ENCODE data around the gene RNF213.

The RNF213 gene

DNA sequence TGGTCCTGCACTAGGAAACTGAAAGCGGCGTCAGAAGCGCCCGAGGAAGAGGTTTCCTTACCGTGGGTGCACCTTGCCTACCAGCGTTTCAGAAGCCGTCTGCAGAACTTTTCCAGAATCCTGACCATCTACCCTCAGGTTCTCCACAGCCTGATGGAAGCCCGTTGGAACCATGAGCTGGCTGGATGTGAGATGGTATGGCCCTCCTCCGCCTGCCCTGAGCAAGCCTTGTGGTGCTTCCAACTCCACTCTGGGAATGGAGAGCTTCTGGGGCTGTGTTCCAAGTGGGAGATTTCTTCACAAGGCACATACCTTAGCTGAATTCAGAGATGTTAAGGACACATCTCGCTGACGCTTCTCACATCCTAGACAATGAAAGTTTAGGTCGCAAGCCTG lies 102.5 kb downstream of the RNF213 start:
- no peak overlapping the region for H3K4me3 ChIP-seq (ENCODE audit: low read depth, low read length)
- in situ Hi-C loops (cut with HindIII; ENCODE audit: low sequenced_read_pairs), result no loop called here
- DNase-seq (ENCODE audit: low read depth, low spot score), result no peak
- TF ChIP-seq CTCF (IDR thresholded peaks at IDR 0.05; ENCODE audit: low read depth, low read length), result no peak

DNA sequence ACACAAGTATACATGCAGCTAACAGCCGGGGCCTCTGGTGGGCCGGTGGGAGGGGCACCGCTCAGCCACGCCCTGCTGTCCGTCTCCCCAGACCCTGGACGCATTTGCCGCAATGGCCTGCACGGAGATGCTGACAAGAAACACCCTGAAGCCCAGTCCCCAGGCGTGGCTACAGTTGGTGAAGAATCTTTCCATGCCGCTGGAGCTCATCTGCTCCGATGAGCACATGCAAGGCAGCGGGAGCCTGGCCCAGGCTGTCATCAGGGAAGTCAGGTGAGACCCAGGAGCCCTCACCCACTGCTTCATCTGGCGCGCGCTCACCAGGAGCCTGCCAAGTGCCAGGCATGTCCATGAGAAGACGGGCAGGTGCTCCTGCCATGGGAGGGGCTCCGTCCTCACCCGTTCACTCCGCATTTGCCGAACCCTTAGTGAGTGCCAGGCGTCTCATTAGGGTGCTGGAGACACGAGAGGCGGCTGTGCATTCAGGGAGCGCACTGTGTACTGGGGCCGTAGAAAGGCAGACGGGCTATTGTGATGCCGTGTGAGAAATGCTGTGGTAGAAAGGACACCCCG lies 103.0 kb downstream of the RNF213 start:
- H3K4me3 ChIP-seq (ENCODE audit: low read depth, low read length), result no peak overlapping the region
- no peak for TF ChIP-seq CTCF (IDR thresholded peaks at IDR 0.05; ENCODE audit: low read depth, low read length)
- DNase-seq (ENCODE audit: low read depth, low spot score), result no peak
- in situ Hi-C loops (cut with HindIII; ENCODE audit: low sequenced_read_pairs), result no loop called here

DNA sequence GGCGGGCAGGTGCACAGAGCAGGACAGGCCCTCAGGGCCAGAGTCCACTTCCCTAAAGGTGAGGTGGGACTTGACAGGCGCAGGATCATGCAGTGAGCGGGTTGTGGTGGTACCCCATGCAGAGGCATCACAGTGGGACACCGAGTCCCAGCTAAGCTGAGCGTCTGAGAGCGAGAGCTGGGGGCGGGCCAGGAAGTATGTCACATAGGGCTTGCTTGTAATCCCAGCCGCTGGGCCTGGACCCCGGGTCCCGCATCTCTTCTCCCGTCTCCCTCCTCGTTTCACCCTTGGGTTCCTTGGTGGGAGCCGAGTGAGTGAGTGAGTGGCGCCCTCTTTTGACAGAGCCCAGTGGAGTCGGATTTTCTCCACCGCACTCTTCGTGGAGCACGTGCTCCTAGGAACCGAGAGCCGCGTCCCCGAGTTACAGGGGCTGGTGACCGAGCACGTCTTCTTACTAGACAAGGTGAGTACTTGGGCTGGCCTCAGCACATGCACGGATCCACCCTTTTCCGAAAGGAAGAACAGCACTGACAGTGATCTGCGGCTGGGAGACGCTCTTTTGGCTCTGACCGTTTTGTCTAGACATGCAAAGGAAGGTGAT lies 103.5 kb downstream of the RNF213 start:
- TF ChIP-seq CTCF (IDR thresholded peaks at IDR 0.05; ENCODE audit: low read depth, low read length), result peak; percentile 49
- no peak overlapping the region for H3K4me3 ChIP-seq (ENCODE audit: low read depth, low read length)
- in situ Hi-C loops (cut with HindIII; ENCODE audit: low sequenced_read_pairs), result no loop called here
- no peak for DNase-seq (ENCODE audit: low read depth, low spot score)

GRCh38 chr17:80365001-80365965 lies 104.6 kb downstream of the RNF213 start:
- no peak overlapping the region for H3K4me3 ChIP-seq (ENCODE audit: low read depth, low read length)
- no peak for TF ChIP-seq CTCF (IDR thresholded peaks at IDR 0.05; ENCODE audit: low read depth, low read length)
- in situ Hi-C loops (cut with HindIII; ENCODE audit: low sequenced_read_pairs), result no loop called here
- no peak for DNase-seq (ENCODE audit: low read depth, low spot score)

GRCh38 chr17:80365983-80366382 lies 105.3 kb downstream of the RNF213 start:
- no peak for TF ChIP-seq CTCF (IDR thresholded peaks at IDR 0.05; ENCODE audit: low read depth, low read length)
- no peak for DNase-seq (ENCODE audit: low read depth, low spot score)
- in situ Hi-C loops (cut with HindIII; ENCODE audit: low sequenced_read_pairs), result no loop called here
- no peak overlapping the region for H3K4me3 ChIP-seq (ENCODE audit: low read depth, low read length)

DNA sequence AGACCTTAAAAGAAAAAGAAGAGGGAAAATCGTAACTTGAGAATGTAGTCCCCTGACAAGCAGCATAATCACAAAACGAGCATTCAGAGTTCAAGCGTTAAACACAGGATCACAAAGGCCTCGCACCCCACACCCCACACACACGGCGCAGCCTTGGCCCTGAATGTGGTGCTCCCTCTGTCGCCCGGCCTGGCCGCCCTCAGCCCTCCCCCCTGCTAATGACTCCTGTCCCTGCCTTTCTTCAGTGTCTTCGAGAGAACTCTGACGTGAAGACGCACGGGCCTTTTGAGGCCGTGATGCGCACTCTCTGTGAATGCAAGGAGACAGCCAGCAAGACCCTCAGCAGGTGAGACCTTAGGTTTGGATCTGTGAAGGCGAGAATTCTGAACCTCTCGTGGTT lies 106.9 kb downstream of the RNF213 start:
- no peak for TF ChIP-seq CTCF (IDR thresholded peaks at IDR 0.05; ENCODE audit: low read depth, low read length)
- in situ Hi-C loops (cut with HindIII; ENCODE audit: low sequenced_read_pairs), result no loop called here
- DNase-seq (ENCODE audit: low read depth, low spot score), result no peak
- no peak overlapping the region for H3K4me3 ChIP-seq (ENCODE audit: low read depth, low read length)

Data from astrocyte of the spinal cord (primary cell).